WTC11 (cell line): ENCODE measurements around the gene ANO7. TPM values are rescaled to one million over a fixed set of nuclear protein-coding genes. Genes with fewer than 3 reads are reported as not detected.

ENCODE experiments used
- ATAC-seq: fragments of 200-7000 bp; cut with Tn5 transposase; 2 replicates; pipeline ENCODE4 v1.10.0; 2021; ENCODE audit warnings: mild to moderate bottlenecking, moderate library complexity
- CTCF ChIA-PET: fragments of 300-600 bp; sonication (Branson Sonifier 250); formaldehyde crosslinking; loops from one replicate; lab custom pipeline; 2021; ENCODE audit warnings: antibody characterized with exemption; lab: Charles Lee
- POLR2A ChIA-PET: fragments of 350-600 bp; sonication (Branson Sonifier 250); formaldehyde crosslinking; loops from one replicate; lab custom pipeline; 2021; ENCODE audit warnings: antibody characterized with exemption; lab: Charles Lee
- DNase-seq: peaks from one replicate; pipeline ENCODE4 v3.0.0; 2021; ENCODE audit warnings: low spot score
- H3K27ac Mint-ChIP-seq: 2 replicates; pipeline ENCODE4 v1.8.0; 2021; ENCODE audit warnings: mixed read lengths
- H3K27me3 Mint-ChIP-seq: 2 replicates; pipeline ENCODE4 v1.8.0; 2021; ENCODE audit warnings: low read depth, mild to moderate bottlenecking, moderate library complexity, mixed read lengths
- H3K36me3 Mint-ChIP-seq: 2 replicates; pipeline ENCODE4 v1.8.0; 2021; ENCODE audit warnings: mixed read lengths
- H3K4me1 Mint-ChIP-seq: 2 replicates; pipeline ENCODE4 v1.8.0; 2022; ENCODE audit warnings: mixed read lengths
- H3K4me3 Mint-ChIP-seq: 2 replicates; pipeline ENCODE4 v1.8.0; 2021; ENCODE audit warnings: mild to moderate bottlenecking, moderate library complexity, mixed read lengths
- H3K9me3 Mint-ChIP-seq: 2 replicates; pipeline ENCODE4 v1.8.0; 2021; ENCODE audit warnings: mixed read lengths
- CTCF ChIP-seq: fragments of 200-600 bp; IDR thresholded peaks from 2 replicates; pipeline ENCODE4 v1.8.0; 2022; ENCODE audit warnings: antibody characterized with exemption
- EMX1 ChIP-seq: fragments of 250-450 bp; sonication (Bioruptor Pico); IDR thresholded peaks from 2 replicates; pipeline ENCODE4 v1.8.0; 2021; ENCODE audit warnings: mild to moderate bottlenecking
- FOXK1 ChIP-seq: sonication (generic); formaldehyde crosslinking; IDR thresholded peaks from 2 replicates; pipeline ENCODE4 v1.8.0; 2022; ENCODE audit warnings: mild to moderate bottlenecking, moderate library complexity, missing genetic modification reagents
- FOXP1 ChIP-seq: sonication (generic); formaldehyde crosslinking; IDR thresholded peaks from 2 replicates; pipeline ENCODE4 v1.8.0; 2022; ENCODE audit warnings: missing genetic modification reagents, mild to moderate bottlenecking, moderate library complexity, borderline replicate concordance
- HMGA2 ChIP-seq: fragments of 250-450 bp; sonication (Bioruptor Pico); IDR thresholded peaks from 2 replicates; pipeline ENCODE4 v1.4.0; 2021; ENCODE audit warnings: mild to moderate bottlenecking, moderate library complexity
- JUN ChIP-seq: sonication (generic); formaldehyde crosslinking; IDR thresholded peaks from 2 replicates; pipeline ENCODE4 v1.8.0; 2023; ENCODE audit warnings: mild to moderate bottlenecking, missing genetic modification reagents
- KAT7 ChIP-seq: sonication (generic); formaldehyde crosslinking; IDR thresholded peaks from 2 replicates; pipeline ENCODE4 v1.8.1; 2023; ENCODE audit warnings: missing genetic modification reagents, mild to moderate bottlenecking, borderline replicate concordance
- MYBL2 ChIP-seq: sonication (generic); formaldehyde crosslinking; IDR thresholded peaks from 2 replicates; pipeline ENCODE4 v1.8.1; 2023; ENCODE audit warnings: mild to moderate bottlenecking, moderate library complexity, missing genetic modification reagents
- NFATC4 ChIP-seq: fragments of 250-450 bp; sonication (Bioruptor Pico); IDR thresholded peaks from 2 replicates; pipeline ENCODE4 v1.9.0; 2021; ENCODE audit warnings: mild to moderate bottlenecking
- PRRX2 ChIP-seq: fragments of 250-450 bp; sonication (Bioruptor Pico); IDR thresholded peaks from 2 replicates; pipeline ENCODE4 v1.8.0; 2021; ENCODE audit warnings: mild to moderate bottlenecking
- SOX15 ChIP-seq: fragments of 250-450 bp; sonication (Bioruptor Pico); IDR thresholded peaks from 2 replicates; pipeline ENCODE4 v1.9.0; 2021; ENCODE audit warnings: mild to moderate bottlenecking
- ZBTB43 ChIP-seq: sonication (generic); formaldehyde crosslinking; IDR thresholded peaks from 2 replicates; pipeline ENCODE4 v1.8.1; 2023; ENCODE audit warnings: mild to moderate bottlenecking, missing genetic modification reagents
- ZSCAN18 ChIP-seq: fragments of 250-450 bp; sonication (Bioruptor Pico); IDR thresholded peaks from 2 replicates; pipeline ENCODE4 v2.1.2; 2022; ENCODE audit warnings: mild to moderate bottlenecking, moderate library complexity
- total RNA-seq: library from RNA; stranded (reverse); gene quantifications from 3 replicates; pipeline ENCODE4 v1.2.3, GENCODE V29; 2021
- TF ChIP-seq, protein P1 (sequence below): fragments of 250-450 bp; sonication (Bioruptor Pico); IDR thresholded peaks from 2 replicates; pipeline ENCODE4 v1.9.0; 2021; ENCODE audit warnings: mild to moderate bottlenecking
- TF ChIP-seq, protein P2 (sequence below): sonication (generic); formaldehyde crosslinking; conservative IDR thresholded peaks from 2 replicates; pipeline ENCODE4 v1.8.1; 2023; ENCODE audit warnings: mild to moderate bottlenecking, low read depth, missing genetic modification reagents, moderate library complexity
- TF ChIP-seq, protein P3 (sequence below): fragments of 250-450 bp; sonication (Bioruptor Pico); IDR thresholded peaks from 2 replicates; pipeline ENCODE4 v1.9.0; 2021; ENCODE audit warnings: mild to moderate bottlenecking

Gene ANO7
- total RNA-seq, 1 experiment from 2014 or later: 8.0 TPM

DNA sequence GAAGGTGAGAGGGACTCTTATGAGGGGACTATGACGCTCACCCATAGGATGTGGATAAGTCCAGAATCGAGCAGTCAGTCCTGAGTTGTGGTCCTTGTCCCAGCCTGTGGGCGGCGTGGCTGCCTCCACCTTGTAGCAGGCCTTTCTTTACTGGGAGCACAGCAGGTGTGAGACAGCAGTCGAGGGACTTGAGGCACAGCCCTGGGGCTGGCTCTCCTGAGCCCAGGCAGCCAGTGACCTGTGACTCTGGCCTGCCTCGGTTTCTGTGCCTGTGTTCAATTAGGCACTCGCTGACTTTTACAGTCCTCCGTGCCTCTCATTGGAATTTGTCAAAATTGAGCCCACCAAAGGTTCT lies 30.0 kb upstream of the ANO7 start:
- POLR2A ChIA-PET: no interaction called here
- DNase-seq: no peak
- TF ChIP-seq, protein P1, sequence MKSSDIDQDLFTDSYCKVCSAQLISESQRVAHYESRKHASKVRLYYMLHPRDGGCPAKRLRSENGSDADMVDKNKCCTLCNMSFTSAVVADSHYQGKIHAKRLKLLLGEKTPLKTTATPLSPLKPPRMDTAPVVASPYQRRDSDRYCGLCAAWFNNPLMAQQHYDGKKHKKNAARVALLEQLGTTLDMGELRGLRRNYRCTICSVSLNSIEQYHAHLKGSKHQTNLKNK (CRISPR knock-in tag): no peak
- no peak for TF ChIP-seq NFATC4 (CRISPR knock-in tag)
- CTCF ChIA-PET: no interaction called here
- Mint-ChIP-seq H3K4me3 (no peak overlapping the region), H3K36me3 (peaks cover 6% of the 10 kb centered on the region; the same call in 1 of the 2 replicates), H3K4me1 (0 out of 2 replicates have a peak, but pooled peaks cover 4% of the 10 kb centered on the region), H3K9me3 (no peaks in the 10 kb centered on the region), H3K27me3 (no peaks in the 10 kb centered on the region), H3K27ac (no peak overlapping the region)
- no peak for ATAC-seq

GRCh38 chr2:241159116-241159515 lies 29.4 kb upstream of the ANO7 start:
- Mint-ChIP-seq H3K9me3 (no peaks in the 10 kb centered on the region), H3K36me3 (peaks cover 6% of the 10 kb centered on the region; the same call in 1 of the 2 replicates), H3K27me3 (no peaks in the 10 kb centered on the region), H3K4me1 (0 out of 2 replicates have a peak, but pooled peaks cover 4% of the 10 kb centered on the region), H3K27ac (no peak overlapping the region), H3K4me3 (no peak overlapping the region)
- TF ChIP-seq SOX15 (CRISPR knock-in tag) (no peak), FOXP1 (CRISPR knock-in tag) (no peak), JUN (no peak), FOXK1 (CRISPR knock-in tag) (no peak), KAT7 (CRISPR knock-in tag) (no peak), ZSCAN18 (CRISPR knock-in tag) (no peak), PRRX2 (CRISPR knock-in tag) (no peak), HMGA2 (no peak), MYBL2 (CRISPR knock-in tag) (no peak), CTCF (no peak), ZBTB43 (CRISPR knock-in tag) (no peak), EMX1 (CRISPR knock-in tag) (no peak)
- TF ChIP-seq, protein P2, sequence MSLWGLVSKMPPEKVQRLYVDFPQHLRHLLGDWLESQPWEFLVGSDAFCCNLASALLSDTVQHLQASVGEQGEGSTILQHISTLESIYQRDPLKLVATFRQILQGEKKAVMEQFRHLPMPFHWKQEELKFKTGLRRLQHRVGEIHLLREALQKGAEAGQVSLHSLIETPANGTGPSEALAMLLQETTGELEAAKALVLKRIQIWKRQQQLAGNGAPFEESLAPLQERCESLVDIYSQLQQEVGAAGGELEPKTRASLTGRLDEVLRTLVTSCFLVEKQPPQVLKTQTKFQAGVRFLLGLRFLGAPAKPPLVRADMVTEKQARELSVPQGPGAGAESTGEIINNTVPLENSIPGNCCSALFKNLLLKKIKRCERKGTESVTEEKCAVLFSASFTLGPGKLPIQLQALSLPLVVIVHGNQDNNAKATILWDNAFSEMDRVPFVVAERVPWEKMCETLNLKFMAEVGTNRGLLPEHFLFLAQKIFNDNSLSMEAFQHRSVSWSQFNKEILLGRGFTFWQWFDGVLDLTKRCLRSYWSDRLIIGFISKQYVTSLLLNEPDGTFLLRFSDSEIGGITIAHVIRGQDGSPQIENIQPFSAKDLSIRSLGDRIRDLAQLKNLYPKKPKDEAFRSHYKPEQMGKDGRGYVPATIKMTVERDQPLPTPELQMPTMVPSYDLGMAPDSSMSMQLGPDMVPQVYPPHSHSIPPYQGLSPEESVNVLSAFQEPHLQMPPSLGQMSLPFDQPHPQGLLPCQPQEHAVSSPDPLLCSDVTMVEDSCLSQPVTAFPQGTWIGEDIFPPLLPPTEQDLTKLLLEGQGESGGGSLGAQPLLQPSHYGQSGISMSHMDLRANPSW (CRISPR knock-in tag): no peak
- TF ChIP-seq, protein P3, sequence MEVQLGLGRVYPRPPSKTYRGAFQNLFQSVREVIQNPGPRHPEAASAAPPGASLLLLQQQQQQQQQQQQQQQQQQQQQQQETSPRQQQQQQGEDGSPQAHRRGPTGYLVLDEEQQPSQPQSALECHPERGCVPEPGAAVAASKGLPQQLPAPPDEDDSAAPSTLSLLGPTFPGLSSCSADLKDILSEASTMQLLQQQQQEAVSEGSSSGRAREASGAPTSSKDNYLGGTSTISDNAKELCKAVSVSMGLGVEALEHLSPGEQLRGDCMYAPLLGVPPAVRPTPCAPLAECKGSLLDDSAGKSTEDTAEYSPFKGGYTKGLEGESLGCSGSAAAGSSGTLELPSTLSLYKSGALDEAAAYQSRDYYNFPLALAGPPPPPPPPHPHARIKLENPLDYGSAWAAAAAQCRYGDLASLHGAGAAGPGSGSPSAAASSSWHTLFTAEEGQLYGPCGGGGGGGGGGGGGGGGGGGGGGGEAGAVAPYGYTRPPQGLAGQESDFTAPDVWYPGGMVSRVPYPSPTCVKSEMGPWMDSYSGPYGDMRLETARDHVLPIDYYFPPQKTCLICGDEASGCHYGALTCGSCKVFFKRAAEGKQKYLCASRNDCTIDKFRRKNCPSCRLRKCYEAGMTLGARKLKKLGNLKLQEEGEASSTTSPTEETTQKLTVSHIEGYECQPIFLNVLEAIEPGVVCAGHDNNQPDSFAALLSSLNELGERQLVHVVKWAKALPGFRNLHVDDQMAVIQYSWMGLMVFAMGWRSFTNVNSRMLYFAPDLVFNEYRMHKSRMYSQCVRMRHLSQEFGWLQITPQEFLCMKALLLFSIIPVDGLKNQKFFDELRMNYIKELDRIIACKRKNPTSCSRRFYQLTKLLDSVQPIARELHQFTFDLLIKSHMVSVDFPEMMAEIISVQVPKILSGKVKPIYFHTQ: no peak
- ATAC-seq (no peak), DNase-seq (no peak)
- POLR2A ChIA-PET: no interaction called here
- CTCF ChIA-PET: no interaction called here
